ENCODE results near the gene RPS27A. TPM values are rescaled to one million over a fixed set of nuclear protein-coding genes. Genes with fewer than 3 reads are reported as not detected.
"Not testable (repeated sequence)": the region's sequence is repeated elsewhere in the genome, so short reads cannot be mapped to it uniquely, and the experiment has no call there.

The RPS27A gene
- total RNA-seq, 1 donor: 694 TPM

- peak overlapping the region; percentile 88 for H3K4me3 ChIP-seq (ENCODE audit: low read depth, low read length)
- TF ChIP-seq, protein P1, sequence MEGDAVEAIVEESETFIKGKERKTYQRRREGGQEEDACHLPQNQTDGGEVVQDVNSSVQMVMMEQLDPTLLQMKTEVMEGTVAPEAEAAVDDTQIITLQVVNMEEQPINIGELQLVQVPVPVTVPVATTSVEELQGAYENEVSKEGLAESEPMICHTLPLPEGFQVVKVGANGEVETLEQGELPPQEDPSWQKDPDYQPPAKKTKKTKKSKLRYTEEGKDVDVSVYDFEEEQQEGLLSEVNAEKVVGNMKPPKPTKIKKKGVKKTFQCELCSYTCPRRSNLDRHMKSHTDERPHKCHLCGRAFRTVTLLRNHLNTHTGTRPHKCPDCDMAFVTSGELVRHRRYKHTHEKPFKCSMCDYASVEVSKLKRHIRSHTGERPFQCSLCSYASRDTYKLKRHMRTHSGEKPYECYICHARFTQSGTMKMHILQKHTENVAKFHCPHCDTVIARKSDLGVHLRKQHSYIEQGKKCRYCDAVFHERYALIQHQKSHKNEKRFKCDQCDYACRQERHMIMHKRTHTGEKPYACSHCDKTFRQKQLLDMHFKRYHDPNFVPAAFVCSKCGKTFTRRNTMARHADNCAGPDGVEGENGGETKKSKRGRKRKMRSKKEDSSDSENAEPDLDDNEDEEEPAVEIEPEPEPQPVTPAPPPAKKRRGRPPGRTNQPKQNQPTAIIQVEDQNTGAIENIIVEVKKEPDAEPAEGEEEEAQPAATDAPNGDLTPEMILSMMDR (IDR thresholded peaks at IDR 0.05; ENCODE audit: insufficient read depth, low read depth, low read length): no peak
- DNase-seq (ENCODE audit: low read depth): peak; percentile 10
Measured at GRCh38 chr2:55269645-55269990, 37.1 kb downstream of the RPS27A start.

DNA sequence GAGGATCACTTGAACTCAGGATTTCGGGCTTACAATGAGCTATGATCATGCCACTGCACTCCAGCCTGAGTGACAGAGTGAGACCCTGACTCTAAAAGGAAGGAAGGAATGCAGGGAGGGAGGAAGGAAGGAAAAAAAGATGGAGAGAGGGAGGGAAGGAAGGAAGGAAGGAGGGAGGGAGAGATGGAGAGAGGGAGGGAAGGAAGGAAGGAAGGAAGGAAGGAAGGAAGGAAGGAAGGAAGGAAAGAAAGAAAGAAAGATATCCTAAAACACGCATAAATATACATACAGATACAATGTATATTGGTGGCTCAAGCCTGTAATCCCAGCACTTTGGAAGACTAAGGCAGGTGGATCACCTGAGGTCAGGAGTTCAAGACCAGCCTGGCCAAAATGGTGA lies 41.9 kb downstream of the RPS27A start:
- DNase-seq (ENCODE audit: low read depth); H3K4me3 ChIP-seq (ENCODE audit: low read depth, low read length): not testable (repeated sequence)

DNA sequence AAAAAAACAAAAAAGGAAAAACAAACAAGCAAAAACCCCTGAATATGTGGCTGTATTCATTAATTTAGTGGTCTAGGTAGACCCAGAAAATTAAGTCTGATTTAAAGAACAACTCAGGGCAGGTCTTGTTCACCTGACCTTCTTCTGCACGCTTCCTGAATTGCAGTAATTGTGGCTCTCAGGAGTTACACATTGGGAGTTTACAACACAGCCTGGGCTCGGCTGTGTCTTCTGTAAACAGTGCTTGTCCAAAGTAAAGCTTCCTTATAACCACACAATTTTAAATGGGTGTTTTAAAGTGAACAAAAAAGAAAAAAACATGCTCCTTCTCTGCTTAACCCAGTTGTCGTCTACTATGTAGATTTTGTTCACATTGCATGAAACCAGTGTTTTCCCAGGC lies 44.8 kb downstream of the RPS27A start:
- no peak overlapping the region for H3K4me3 ChIP-seq (ENCODE audit: low read depth, low read length)
- DNase-seq (ENCODE audit: low read depth): no peak
- TF ChIP-seq, protein P1 (IDR thresholded peaks at IDR 0.05; ENCODE audit: insufficient read depth, low read depth, low read length): no peak

DNA sequence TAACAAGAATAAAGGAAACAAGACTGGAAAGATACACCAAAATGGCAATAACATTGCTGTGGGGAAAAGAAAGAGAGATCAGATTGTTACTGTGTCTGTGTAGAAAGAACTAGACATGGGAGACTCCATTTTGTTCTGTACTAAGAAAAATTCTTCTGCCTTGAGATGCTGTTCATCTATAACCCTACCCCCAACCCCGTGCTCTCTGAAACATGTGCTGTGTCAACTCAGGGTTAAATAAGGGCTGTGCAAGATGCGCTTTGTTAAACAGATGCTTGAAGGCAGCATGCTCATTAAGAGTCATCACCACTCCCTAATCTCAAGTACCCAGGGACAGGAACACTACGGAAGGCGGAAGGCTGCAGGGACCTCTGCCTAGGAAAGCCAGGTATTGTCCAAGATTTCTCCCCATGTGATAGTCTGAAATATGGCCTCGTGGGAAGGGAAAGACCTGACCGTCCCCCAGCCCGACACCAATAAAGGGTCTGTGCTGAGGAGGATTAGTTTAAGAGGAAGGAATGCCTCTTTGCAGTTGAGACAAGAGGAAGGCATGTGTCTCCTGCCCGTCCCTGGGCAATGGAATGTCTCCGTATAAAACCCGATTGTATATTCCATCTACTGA lies 46.8 kb downstream of the RPS27A start:
- H3K4me3 ChIP-seq (ENCODE audit: low read depth, low read length); DNase-seq (ENCODE audit: low read depth): not testable (repeated sequence)

DNA sequence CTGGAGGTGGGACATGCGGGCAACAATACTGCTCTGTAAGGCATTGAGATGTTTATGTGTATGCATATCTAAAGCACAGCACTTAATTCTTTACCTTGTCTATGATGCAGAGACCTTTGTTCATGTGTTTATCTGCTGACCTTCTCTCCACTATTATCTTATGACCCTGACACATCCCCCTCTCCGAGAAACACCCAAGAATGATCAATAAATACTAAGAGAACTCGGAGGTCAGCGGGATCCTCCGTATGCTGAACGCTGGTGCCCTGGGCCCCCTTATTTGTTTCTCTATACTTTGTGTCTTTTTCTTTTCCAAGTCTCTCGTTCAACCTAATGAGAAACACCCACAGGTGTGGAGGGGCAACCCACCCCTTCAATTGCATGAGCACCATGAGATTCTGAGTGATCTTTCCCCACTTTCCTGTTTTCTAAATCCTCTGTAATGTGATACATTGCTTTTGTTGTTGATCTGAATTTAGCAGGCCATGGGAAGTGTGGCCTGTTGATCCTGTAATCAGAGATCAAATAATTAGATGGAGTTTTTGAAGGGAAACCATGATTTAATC lies 47.5 kb downstream of the RPS27A start:
- not testable (repeated sequence) for DNase-seq (ENCODE audit: low read depth); H3K4me3 ChIP-seq (ENCODE audit: low read depth, low read length)

DNA sequence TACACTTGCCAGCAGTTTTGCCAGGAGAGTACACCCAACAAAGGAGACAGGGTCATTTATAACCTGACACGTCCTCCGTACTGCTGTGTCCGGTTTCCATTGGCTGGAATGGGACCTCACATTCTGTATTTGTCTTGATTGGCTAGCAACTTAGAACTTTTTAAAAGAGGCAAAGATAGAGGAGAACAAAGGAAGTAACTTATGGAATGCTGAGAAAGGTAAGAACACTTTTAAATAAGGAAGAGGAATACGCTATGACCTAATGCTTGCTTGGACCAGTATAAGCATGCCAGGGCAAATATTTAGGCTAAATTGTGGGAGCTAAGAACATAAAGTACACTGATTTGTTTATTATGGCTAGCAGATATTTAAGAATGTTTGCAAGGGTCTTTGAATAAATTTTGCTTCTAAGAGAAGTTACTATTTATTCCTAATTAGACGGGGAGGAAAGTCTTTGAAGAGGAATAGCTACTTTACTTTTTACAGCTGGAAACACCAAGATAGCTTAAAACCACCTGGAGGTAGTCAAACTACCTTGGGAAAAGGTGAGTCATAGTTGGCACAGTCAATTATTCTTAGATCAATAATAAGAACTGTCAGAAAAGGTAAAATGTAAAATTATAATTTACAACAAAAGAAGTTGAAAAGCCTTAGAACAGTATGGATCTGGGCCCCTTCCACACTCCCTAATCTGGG lies 48.5 kb downstream of the RPS27A start:
- not testable (repeated sequence) for DNase-seq (ENCODE audit: low read depth); H3K4me3 ChIP-seq (ENCODE audit: low read depth, low read length)

- DNase-seq (ENCODE audit: low read depth): peak; percentile 89
- H3K4me3 ChIP-seq (ENCODE audit: low read depth, low read length): peak overlapping the region; percentile 84
- TF ChIP-seq, protein P1 (IDR thresholded peaks at IDR 0.05; ENCODE audit: insufficient read depth, low read depth, low read length): no peak
Measured at GRCh38 chr2:55282110-55282917, 49.8 kb downstream of the RPS27A start.

DNA sequence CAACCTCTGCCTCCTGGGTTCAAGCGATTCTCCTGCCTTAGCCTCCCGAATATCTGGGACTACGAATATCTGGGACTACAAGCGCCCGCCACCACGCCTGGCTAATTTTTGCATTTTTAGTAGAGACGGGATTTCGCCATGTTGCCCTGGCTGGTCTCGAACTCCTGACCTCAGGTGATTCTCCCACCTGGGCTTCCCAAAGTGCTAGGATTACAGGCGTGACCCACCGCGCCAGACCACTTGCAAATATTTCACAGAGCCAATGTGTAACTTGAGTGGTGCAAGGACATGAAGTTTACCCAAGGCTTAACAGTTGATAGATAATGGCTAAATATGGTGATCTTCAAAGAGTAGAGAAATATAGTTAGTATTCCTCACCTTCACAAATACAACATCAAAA lies 50.6 kb downstream of the RPS27A start:
- H3K4me3 ChIP-seq (ENCODE audit: low read depth, low read length): peak overlapping the region; percentile 84
- no peak for DNase-seq (ENCODE audit: low read depth)
- TF ChIP-seq, protein P1 (IDR thresholded peaks at IDR 0.05; ENCODE audit: insufficient read depth, low read depth, low read length): no peak

Other genes starting within 250 kb of the RPS27A start
- gene RTN4, start 182.2 kb upstream of the RPS27A start, total RNA-seq: 262 and 280 TPM in 2 replicates
- gene CLHC1, start 395 bp upstream of the RPS27A start, total RNA-seq: 14.8 and 18.1 TPM in 2 replicates
- gene MTIF2, start 36.5 kb downstream of the RPS27A start, total RNA-seq: 37.0 and 40.2 TPM in 2 replicates
- gene CCDC88A, start 187.2 kb downstream of the RPS27A start, total RNA-seq: 61.2 and 70.8 TPM in 2 replicates

Data from fibroblast of villous mesenchyme (primary cell).